GM18867 (cell line): ENCODE measurements around the gene SGSM2.
A peak's percentile ranks its signal among the peaks of the same experiment; 100 is the strongest.
"Not testable (repeated sequence)": the region's sequence is repeated elsewhere in the genome, so short reads cannot be mapped to it uniquely, and the experiment has no call there.

Source experiments
- ATAC-seq: cut with Tn5 transposase; IDR thresholded peaks from one replicate; pipeline ENCODE4 v1.9.1; 2021; ENCODE audit warnings: mild to moderate bottlenecking, moderate library complexity; ENCODE audit not compliant: unreplicated experiment

Gene SGSM2, protein sequence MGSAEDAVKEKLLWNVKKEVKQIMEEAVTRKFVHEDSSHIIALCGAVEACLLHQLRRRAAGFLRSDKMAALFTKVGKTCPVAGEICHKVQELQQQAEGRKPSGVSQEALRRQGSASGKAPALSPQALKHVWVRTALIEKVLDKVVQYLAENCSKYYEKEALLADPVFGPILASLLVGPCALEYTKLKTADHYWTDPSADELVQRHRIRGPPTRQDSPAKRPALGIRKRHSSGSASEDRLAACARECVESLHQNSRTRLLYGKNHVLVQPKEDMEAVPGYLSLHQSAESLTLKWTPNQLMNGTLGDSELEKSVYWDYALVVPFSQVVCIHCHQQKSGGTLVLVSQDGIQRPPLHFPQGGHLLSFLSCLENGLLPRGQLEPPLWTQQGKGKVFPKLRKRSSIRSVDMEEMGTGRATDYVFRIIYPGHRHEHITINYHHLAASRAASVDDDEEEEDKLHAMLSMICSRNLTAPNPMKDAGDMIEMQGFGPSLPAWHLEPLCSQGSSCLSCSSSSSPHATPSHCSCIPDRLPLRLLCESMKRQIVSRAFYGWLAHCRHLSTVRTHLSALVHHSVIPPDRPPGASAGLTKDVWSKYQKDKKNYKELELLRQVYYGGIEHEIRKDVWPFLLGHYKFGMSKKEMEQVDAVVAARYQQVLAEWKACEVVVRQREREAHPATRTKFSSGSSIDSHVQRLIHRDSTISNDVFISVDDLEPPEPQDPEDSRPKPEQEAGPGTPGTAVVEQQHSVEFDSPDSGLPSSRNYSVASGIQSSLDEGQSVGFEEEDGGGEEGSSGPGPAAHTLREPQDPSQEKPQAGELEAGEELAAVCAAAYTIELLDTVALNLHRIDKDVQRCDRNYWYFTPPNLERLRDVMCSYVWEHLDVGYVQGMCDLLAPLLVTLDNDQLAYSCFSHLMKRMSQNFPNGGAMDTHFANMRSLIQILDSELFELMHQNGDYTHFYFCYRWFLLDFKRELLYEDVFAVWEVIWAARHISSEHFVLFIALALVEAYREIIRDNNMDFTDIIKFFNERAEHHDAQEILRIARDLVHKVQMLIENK

DNA sequence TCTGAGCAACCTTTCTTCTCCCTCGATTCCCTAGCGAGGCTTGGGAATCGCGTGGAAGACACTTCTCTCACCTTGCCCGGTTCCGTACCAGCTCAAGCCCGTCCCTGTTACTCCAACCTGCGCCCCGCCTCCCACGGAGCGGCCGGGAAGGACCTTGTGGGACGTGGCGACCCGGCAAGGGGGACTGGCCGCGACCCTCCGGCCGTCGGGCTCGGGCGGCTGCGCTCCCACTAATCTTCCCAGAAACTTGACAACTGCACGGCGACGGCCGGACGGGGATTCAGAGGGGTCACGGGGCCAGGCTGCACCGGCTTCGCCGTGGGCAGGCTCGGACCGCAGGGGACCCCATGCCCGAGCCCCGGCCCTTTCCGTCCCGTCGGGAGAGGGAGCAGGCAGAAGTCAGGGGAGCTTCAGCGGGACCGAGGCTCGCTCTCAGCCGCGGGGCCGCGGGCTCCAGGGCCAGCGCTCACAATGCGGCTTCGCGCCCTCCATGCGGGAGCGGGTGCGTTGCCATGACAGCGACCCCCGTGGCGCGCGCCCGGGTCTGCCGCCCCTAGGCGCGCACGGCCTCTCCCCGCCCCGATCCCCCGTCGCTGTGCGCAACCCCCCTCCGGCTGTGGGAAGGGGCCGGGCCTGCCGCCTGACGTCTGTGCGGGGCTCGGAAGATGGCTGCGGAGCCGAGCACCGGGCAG is at the start of gene SGSM2:
Gene SGSM2 (plus strand): TSS at position 650 of the 692 bp plus-strand sequence. CDS start 188 bp downstream, outside the sequence.
- peak; percentile 29 for ATAC-seq

GRCh38 chr17:2289878-2290478 is 47.3 kb upstream of the SGSM2 start:
- ATAC-seq, result peak; percentile 69

DNA sequence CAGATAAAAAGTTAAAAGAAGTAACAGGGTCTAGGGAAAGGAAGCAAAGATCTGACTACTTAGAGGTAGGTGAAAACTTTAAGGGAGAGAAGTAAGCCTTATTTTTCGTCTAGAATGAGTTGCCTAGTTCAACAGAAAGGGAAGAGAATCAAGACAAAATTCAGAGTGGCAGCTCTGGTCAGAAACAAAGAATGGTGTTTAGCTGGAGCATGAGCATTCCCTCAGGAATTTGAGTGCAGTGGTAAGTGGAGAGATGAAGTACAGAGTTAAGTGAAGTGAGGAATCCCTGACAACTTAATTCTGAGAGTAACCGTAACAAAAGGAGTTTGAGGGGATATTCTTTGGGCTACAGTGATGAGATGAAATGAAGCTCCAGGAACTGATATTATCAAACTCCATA is 45.2 kb upstream of the SGSM2 start:
- ATAC-seq, result no peak

DNA sequence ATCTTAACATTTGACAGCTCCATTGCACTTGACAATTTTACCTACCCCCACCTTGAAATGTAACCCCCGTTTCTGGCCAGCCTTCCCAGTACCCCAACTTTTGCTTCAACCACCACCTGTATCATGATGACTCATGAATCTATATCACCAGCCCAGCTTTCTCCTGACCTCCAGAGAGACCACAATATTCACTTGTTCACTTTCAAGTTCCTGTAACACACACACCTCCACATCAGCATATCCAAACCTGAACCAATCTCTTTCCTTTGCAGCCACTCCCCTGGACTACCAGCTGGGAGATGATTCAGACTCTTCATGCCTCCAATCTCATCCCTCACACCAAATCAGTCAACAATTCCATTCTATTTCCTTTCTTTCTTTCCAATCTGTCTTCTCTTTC is 41.7 kb upstream of the SGSM2 start:
- ATAC-seq, result no peak

DNA sequence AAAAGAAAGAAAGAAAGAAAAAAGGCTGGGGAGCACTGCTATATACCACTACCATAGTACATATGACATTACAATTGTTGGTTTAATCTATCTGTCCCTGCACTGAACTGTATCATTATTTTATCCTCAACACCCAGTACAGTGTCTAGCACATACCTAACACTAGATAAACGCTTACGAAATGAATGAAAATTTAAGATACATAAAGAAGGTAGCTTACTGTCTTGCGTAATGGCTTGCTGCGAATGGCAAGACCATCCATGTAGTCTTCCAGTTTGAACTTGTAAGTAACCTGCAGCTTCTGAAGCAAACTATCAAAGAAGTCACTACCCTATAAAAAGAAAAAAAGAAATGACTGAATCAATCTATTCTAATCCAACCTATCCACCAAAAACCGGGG is 40.3 kb upstream of the SGSM2 start:
- no peak for ATAC-seq

GRCh38 chr17:2299136-2299535 is 38.2 kb upstream of the SGSM2 start:
- ATAC-seq, result no peak

GRCh38 chr17:2299756-2300155 is 37.5 kb upstream of the SGSM2 start:
- ATAC-seq, result no peak

DNA sequence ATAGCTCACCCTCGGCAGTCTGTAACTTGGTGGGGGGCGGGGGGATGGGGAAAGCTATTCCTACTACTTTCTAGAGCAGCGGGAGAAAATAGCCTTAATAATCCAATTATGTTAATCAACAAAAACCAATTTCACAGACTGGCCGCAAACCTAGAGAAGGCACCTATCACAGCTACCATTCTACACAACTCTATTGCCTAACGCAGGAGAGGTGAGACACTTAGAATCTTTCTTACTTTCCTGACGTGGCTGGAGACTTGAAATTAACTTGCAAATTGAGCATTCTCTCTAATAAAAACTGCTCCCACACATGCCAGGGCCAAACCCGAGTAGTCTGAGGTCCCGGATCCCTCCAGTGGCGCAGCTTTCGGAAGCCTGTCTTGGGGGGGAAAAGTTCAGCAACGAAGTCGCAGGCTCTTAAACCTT is 34.5 kb upstream of the SGSM2 start:
- peak; percentile 3 for ATAC-seq

DNA sequence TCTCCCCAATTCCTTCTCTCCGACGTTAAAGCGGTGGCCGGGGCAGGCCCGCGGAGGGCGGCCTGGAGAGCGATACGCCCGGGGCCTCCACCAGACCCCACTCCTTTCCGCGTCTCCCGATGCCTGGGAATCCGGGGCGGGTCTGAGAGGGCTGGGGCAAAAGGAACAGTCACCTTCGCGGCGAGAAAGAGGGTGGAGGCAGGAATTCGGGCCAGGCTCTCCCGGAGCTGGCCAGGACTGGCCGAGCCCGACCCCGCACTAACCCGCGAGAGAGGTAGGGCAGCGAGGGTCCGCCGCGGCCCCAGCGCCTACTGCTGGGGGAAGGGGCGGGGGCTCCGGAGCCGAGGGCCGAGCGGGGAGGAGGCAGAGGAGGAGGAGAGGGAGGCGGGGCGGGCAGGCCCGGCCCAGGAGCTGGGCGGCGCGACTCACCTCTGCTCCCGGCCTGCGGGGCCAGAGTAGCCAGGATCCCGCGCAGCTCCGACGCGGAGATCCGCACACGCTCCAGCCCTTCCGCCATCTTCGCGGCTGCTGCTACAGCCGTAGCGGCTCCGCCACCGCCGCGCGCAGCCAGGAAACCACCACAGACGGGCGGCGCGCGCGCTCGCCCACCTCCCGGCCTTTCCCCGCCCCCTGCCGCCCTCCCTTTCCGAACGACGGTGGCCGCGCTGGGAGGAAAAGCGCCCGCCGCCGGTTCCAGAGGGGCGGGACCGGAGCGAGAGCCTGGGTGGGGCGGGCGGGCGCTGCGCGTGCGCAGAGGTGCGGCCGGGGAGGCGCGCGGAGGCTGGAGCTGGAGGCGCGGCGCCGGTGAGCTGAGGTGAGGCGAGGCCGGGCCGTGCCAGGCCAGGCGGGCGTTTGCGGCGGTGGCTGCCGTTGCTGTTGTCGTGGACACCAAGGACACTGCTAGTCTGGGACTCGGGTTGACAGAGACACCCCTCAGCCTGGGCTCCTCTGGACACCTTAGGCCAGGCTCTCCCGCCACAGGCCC is 33.8 kb upstream of the SGSM2 start, which contains the start of the genes SMG6 and SRR:
Gene SMG6 (minus strand): TSS at position 582 of the 985 bp plus-strand sequence. CDS start 65 bp downstream, at position 517.
Gene SRR (plus strand): TSS at position 747 of the 985 bp plus-strand sequence. CDS start 11,611 bp downstream, outside the sequence.
- peak; percentile 80 for ATAC-seq

DNA sequence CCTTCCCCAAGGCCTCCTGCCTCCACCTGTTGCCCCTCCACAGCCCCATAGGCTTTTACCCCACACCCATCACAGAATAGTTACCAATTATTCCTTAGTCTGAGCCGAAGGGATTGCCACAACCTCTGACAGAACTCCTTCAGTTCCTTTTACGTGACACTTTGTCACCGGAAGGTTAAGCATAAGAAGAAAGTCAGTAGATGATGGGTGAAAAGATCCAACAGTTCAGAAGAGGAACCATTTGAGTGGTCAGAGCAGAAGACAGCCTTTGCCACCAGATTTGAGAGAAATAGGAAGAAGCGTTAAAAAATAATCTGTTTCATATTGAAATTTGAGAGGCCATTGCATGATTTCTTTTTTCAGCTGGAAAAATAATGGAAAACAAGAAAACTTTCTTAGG is 32.4 kb upstream of the SGSM2 start:
- no peak for ATAC-seq

- ATAC-seq, result no peak
Measured at GRCh38 chr17:2309338-2310154, 27.8 kb upstream of the SGSM2 start.

DNA sequence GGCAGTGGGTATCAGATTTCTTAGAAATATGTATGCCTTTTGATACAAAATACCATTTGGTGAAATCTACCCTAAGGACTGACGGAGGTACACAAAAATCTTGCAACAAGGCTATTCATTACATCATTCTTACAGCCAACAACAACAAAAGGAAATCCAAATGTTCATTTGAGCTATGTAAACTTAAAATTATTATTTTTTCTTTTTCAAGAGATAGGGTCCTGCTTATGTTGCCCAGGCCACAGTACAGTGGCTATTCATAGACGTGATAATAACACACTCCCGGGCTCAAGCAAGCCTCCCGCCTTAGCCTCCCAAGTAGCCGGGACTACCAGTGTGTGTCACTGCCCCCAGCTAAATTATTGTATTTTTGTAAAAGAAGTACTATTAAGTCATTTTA is 24.6 kb upstream of the SGSM2 start:
- ATAC-seq, result no peak

- ATAC-seq, result not testable (repeated sequence)
Measured at GRCh38 chr17:2316916-2317205, 20.4 kb upstream of the SGSM2 start.

DNA sequence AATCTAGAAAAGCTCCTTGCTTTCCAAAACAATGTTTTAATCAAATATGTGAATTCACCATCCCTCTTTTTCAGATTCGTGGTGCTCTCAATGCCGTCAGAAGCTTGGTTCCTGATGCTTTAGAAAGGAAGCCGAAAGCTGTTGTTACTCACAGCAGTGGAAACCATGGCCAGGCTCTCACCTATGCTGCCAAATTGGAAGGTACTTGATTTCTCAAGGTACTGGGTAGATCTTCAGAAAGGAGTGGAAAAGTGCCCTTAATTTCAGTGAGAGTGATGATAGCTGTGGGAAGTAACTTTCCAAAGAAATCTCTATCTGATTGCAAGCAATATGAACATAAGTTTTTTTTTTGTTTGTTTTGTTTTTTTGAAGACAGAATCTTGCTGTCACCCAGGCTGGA is 19.5 kb upstream of the SGSM2 start:
- ATAC-seq, result no peak

DNA sequence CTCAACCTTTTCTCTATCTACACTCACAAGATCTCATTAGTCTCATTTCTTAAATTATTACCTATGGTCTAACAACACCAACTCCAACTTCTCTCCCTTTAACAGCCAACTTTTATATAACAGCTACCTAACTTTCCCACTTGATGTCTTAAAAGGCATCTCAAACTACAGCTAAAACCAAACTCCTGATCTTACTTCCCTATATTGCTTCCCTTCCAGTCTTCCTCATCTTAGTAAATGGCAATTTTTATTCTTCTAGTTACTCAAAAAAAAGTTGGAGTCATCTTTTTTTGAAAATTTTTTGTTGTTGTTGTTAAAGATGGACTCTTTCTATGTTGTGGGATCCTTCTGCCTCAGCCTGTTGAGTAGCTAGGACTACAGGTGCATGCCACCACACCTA is 18.2 kb upstream of the SGSM2 start:
- ATAC-seq, result no peak

- ATAC-seq, result no peak
Measured at GRCh38 chr17:2321399-2321798, 15.9 kb upstream of the SGSM2 start.

GRCh38 chr17:2323629-2324314 is 13.5 kb upstream of the SGSM2 start:
- ATAC-seq, result no peak

- ATAC-seq, result no peak
Measured at GRCh38 chr17:2331303-2331702, 6.0 kb upstream of the SGSM2 start.
